Natural killer cell (primary cell): Measurements from ENCODE around the gene STX8. TPM values are rescaled to one million over a fixed set of nuclear protein-coding genes. Genes with fewer than 3 reads are reported as not detected.

Experiments
- ATAC-seq, 3 donors: fragments of 150-1000 bp in 2 of 3; fragments of 200-7000 bp in 1 of 3; cut with Tn5 transposase; 1 replicate in 1 of 3; 2 replicates in 2 of 3; pipeline ENCODE4 v1.10.0; 2021; ENCODE audit warnings: mild to moderate bottlenecking in 2 of 3, moderate library complexity in 2 of 3
- DNase-seq, 2 donors: peaks; one replicate each; pipeline versions ENCODE4 v3.0.0 to v3.0.0-alpha.2; 2013 to 2021; ENCODE audit warnings: mixed read lengths in 1 of 2
- H3K27ac ChIP-seq: one replicate; pipeline ENCODE4 v1.5.1; 2013; ENCODE audit warnings: mild to moderate bottlenecking, low read length
- H3K27me3 ChIP-seq: one replicate; pipeline ENCODE4 v1.6.1; 2013; ENCODE audit warnings: low read length; ENCODE audit not compliant: control insufficient read depth, insufficient read depth
- H3K36me3 ChIP-seq: one replicate; pipeline ENCODE4 v1.6.1; 2013; ENCODE audit warnings: low read length; ENCODE audit not compliant: control insufficient read depth, insufficient read depth
- H3K4me1 ChIP-seq: one replicate; pipeline ENCODE4 v1.6.1; 2013; ENCODE audit warnings: low read length; ENCODE audit not compliant: control insufficient read depth, insufficient read depth
- H3K4me3 ChIP-seq: one replicate; pipeline ENCODE4 v1.5.1; 2013; ENCODE audit warnings: low read length
- H3K9me3 ChIP-seq: one replicate; pipeline ENCODE4 v1.6.1; 2013; ENCODE audit warnings: low read length; ENCODE audit not compliant: control insufficient read depth, insufficient read depth
- H3K27ac Mint-ChIP-seq, 2 donors: one replicate each; pipeline ENCODE4 v1.8.0; 2022; ENCODE audit warnings: mild to moderate bottlenecking in 2 of 2, mixed read lengths in 2 of 2, moderate library complexity in 1 of 2
- H3K27me3 Mint-ChIP-seq, 2 donors: one replicate each; pipeline ENCODE4 v1.8.0; 2022; ENCODE audit warnings: low read depth in 2 of 2, mixed read lengths in 2 of 2
- H3K36me3 Mint-ChIP-seq: one replicate; pipeline ENCODE4 v1.8.0; 2022; ENCODE audit warnings: mixed read lengths
- H3K4me1 Mint-ChIP-seq, 2 donors: one replicate each; pipeline ENCODE4 v1.8.0; 2022; ENCODE audit warnings: mixed read lengths in 2 of 2
- H3K4me3 Mint-ChIP-seq: one replicate; pipeline ENCODE4 v1.8.0; 2022; ENCODE audit warnings: mild to moderate bottlenecking, moderate library complexity, mixed read lengths
- H3K9me3 Mint-ChIP-seq, 2 donors: one replicate each; pipeline ENCODE4 v1.8.0; 2022; ENCODE audit warnings: mixed read lengths in 2 of 2
- CTCF ChIP-seq: fragments of 200-600 bp; IDR thresholded peaks from one replicate; pipeline ENCODE4 v1.8.0; 2022; ENCODE audit warnings: antibody characterized with exemption
- WGBS: methylation state at CpG from one replicate; pipeline ENCODE4 v1.1.7; 2013; ENCODE audit warnings: missing lambda C conversion rate; ENCODE audit not compliant: insufficient coverage; 5-methylcytosine and 5-hydroxymethylcytosine counted together
- intact Hi-C: fragments of 100-400 bp; cut with micrococcal nuclease; formaldehyde crosslinking; loops from one replicate; pipeline ENCODE4 v1.14.2; 2022
- total RNA-seq, 4 donors: library from RNA; stranded (reverse); fragments of 120-200 nt in 1 of 4; gene quantifications; one replicate each; pipeline versions ENCODE4 v1.2.3 to v1.2.4, GENCODE V29; 2013 to 2022

STX8 gene
- total RNA-seq, 3 donors from 2014 or later (not counting 1 experiment from before 2014, with no cell fraction given): 96.3 to 141 (median 120) TPM

DNA sequence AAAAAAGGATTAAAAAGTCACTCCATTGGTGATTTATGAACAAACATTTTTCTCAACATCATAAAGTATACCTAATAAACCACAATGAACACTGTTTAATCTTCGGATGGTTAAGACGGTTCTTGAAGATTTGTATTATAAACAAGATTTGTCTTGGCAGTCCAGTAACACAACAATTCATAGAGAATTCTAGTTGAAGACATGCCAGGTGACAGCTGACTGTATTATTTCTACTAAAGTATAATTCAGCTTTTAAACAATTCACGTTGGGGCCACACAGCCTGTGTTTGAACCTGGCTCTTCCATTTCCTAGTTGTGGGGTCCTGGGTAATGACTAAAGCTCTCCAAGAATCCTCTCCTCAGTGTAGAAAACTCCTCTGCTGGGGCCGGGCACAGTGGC lies 22.0 kb downstream of the STX8 start:
- intact Hi-C loops: no loop called here
- peaks cover 14% of the 10 kb centered on the region for H3K36me3 ChIP-seq
- peaks cover 14 to 15% of the 10 kb centered on the region in 2 donors for H3K4me1 Mint-ChIP-seq
- no peaks in the 10 kb centered on the region for H3K9me3 Mint-ChIP-seq
- no peak overlapping the region for H3K4me3 Mint-ChIP-seq
- ATAC-seq (no peak), DNase-seq (no peak)
- no peaks in the 10 kb centered on the region for H3K27me3 Mint-ChIP-seq
- no peaks in the 10 kb centered on the region for H3K4me1 ChIP-seq
- H3K27ac ChIP-seq: no peak overlapping the region
- no peak overlapping the region for H3K27ac Mint-ChIP-seq
- no peak overlapping the region for H3K4me3 ChIP-seq
- H3K9me3 ChIP-seq: no peaks in the 10 kb centered on the region
- no peak for TF ChIP-seq CTCF
- no peaks in the 10 kb centered on the region for H3K27me3 ChIP-seq
- 93% methylated on average over 3 of the region's 4 CpGs for WGBS
- no peaks in the 10 kb centered on the region for H3K36me3 Mint-ChIP-seq

- intact Hi-C loops: no loop called here
- Histone ChIP-seq H3K27me3 (no peaks in the 10 kb centered on the region), H3K9me3 (no peaks in the 10 kb centered on the region), H3K4me1 (no peaks in the 10 kb centered on the region), H3K27ac (no peak overlapping the region), H3K4me3 (no peak overlapping the region), H3K36me3 (peaks cover 14% of the 10 kb centered on the region)
- H3K9me3 Mint-ChIP-seq: no peaks in the 10 kb centered on the region
- no peaks in the 10 kb centered on the region for H3K27me3 Mint-ChIP-seq
- no peak overlapping the region for H3K4me3 Mint-ChIP-seq
- no peaks in the 10 kb centered on the region for H3K36me3 Mint-ChIP-seq
- ATAC-seq (no peak), DNase-seq (no peak)
- TF ChIP-seq CTCF: no peak
- H3K27ac Mint-ChIP-seq: no peak overlapping the region
- peaks cover 10 to 11% of the 10 kb centered on the region in 2 donors for H3K4me1 Mint-ChIP-seq
- 97% methylated on average over 2 of the region's 2 CpGs for WGBS
Observed at GRCh38 chr17:9553181-9553580, 22.4 kb downstream of the STX8 start.

- H3K4me1 Mint-ChIP-seq: no peaks in the 10 kb centered on the region
- H3K27ac Mint-ChIP-seq: no peak overlapping the region
- intact Hi-C loops: no loop called here
- no peaks in the 10 kb centered on the region for H3K36me3 Mint-ChIP-seq
- H3K4me3 ChIP-seq: no peak overlapping the region
- 100% methylated on average over 2 of the region's 2 CpGs for WGBS
- peaks cover 9% of the 10 kb centered on the region for H3K36me3 ChIP-seq
- no peaks in the 10 kb centered on the region for H3K27me3 ChIP-seq
- no peaks in the 10 kb centered on the region for H3K9me3 Mint-ChIP-seq
- no peak for TF ChIP-seq CTCF
- H3K4me3 Mint-ChIP-seq: no peak overlapping the region
- no peak overlapping the region for H3K27ac ChIP-seq
- no peaks in the 10 kb centered on the region for H3K9me3 ChIP-seq
- no peak for ATAC-seq
- no peaks in the 10 kb centered on the region for H3K27me3 Mint-ChIP-seq
- no peaks in the 10 kb centered on the region for H3K4me1 ChIP-seq
- DNase-seq: no peak
Observed at GRCh38 chr17:9549215-9549614, 26.4 kb downstream of the STX8 start.

DNA sequence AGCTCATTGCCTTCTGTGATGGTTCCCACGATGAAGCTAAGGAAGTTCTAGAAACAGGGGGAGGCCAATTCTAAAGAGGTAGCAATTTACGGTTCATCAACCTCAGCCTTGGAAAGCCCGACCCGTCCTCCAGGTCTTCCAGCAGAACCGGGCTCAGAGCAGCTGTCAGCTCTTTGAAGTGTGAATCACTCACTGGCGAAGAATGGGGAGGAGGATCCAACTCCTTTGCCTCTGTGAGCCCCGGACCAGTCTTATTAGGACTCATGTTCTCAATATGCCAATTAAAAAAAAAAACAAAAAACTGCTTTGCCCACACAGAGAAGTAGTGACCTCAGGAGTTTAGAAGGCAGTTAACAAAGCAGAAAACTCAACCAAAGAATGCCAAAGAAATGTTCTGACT lies 31.4 kb downstream of the STX8 start:
- Mint-ChIP-seq H3K27ac (no peak overlapping the region), H3K4me3 (no peak overlapping the region), H3K27me3 (no peaks in the 10 kb centered on the region), H3K4me1 (peaks cover 7 to 16% of the 10 kb centered on the region in 2 donors), H3K9me3 (no peaks in the 10 kb centered on the region), H3K36me3 (peaks cover 10% of the 10 kb centered on the region)
- no peak for DNase-seq
- H3K4me1 ChIP-seq: no peaks in the 10 kb centered on the region
- TF ChIP-seq CTCF: no peak
- H3K4me3 ChIP-seq: no peak overlapping the region
- no peaks in the 10 kb centered on the region for H3K27me3 ChIP-seq
- no peak overlapping the region for H3K27ac ChIP-seq
- no peaks in the 10 kb centered on the region for H3K9me3 ChIP-seq
- H3K36me3 ChIP-seq: peaks cover 8% of the 10 kb centered on the region
- intact Hi-C loops: no loop called here
- no peak for ATAC-seq
- 98% methylated on average over 7 of the region's 7 CpGs for WGBS
